M059J (cell line): ENCODE measurements around the gene NOTCH4. TPM values are rescaled to one million over a fixed set of nuclear protein-coding genes. Genes with fewer than 3 reads are reported as not detected.
"Not testable (repeated sequence)": the region's sequence is repeated elsewhere in the genome, so short reads cannot be mapped to it uniquely, and the experiment has no call there.

Experiments
- DNase-seq: peaks from one replicate; pipeline ENCODE4 v3.0.0-alpha.2; 2012; ENCODE audit warnings: low read depth
- total RNA-seq: library from RNA; depleted of rRNA; stranded (reverse); fragments of >200 nt; shearing (Covaris generic); gene quantifications from 2 replicates; pipeline ENCODE4 v1.2.3, GENCODE V29; 2014

NOTCH4 gene
- total RNA-seq, 1 experiment from 2014 or later = 2.2 TPM

GRCh38 chr6:32218167-32218566 is 5.7 kb downstream of the NOTCH4 start:
- DNase-seq = no peak

DNA sequence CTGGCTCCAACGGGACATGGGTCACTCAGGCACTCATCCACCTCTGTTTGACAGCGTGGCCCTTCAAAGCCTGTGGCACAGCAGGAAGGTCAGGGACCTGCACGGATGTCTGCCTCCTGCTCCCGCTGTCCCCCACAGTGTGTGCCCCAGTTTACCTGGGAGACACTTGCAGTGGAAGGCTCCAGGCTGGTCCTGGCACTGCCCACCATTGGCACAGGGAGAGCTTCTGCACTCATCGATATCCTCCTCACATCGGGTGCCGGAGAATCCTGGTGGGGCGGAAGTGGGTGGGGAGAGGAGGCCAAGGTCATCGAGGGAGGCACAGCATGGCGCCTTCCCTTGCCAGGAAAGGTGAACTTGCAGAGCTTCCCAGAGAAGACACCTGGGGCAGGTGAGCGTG is 6.9 kb downstream of the NOTCH4 start:
- no peak for DNase-seq

DNA sequence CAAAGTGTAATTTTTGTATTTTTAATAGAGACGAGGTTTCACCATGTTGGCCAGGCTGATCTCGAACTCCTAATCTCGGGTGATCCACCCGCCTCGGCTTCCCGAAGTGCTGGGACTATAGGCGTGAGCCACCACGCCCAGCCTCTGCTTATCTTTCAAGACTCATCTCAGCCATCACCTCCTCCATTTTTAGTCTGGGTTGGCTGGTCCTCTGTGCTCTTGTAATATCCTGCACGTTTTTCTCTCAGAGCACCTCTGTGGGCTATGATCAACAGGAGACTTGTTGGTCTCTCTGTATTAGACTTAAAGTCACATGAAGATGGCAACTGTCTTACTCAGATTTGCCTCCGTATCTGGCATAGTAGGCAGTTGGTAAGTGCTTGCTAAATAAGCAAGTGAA is 7.6 kb downstream of the NOTCH4 start:
- no peak for DNase-seq

GRCh38 chr6:32215617-32216016 is 8.2 kb downstream of the NOTCH4 start:
- no peak for DNase-seq

DNA sequence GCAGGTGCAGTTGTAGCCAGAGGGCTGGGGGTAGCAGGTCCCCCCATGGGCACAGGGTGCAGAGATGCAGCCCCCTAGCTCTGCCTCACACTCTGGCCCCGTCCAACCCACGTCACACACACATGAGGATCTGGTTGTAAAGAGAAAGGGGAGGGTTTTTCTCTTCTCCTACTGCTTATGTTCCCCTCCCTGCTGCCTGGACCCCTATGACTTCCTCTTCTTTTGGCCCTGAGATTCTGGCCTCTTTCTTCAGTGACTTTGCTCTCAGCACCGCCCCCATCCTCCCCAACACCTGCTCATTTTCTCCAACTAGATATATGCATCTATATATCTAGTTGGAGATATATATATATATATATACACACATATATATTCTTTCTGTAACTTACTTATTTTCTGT is 9.7 kb downstream of the NOTCH4 start:
- DNase-seq = no peak

DNA sequence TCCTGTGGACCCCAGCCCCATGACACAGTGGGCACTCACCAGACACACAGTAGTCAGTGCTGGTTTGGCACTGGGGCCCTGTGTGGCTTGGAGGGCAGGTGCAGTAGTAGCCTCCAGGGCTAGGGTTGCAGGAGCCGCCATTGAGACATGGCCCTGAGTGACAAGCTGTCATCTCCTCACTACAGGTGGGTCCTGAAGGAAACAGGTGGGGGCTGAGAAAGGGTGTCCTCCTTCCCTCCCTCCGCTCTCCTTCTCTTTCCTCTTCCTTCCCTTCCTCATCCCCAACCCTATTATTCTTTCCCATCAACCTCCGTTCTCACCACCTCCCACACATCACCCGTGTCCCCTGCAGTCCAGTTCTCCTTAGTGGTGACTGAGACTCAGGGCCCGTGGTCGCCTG is 10.2 kb downstream of the NOTCH4 start:
- no peak for DNase-seq

- DNase-seq = no peak
Observed at GRCh38 chr6:32212076-32212760, 11.6 kb downstream of the NOTCH4 start.

GRCh38 chr6:32211432-32211831 is 12.4 kb downstream of the NOTCH4 start:
- not testable (repeated sequence) for DNase-seq

DNA sequence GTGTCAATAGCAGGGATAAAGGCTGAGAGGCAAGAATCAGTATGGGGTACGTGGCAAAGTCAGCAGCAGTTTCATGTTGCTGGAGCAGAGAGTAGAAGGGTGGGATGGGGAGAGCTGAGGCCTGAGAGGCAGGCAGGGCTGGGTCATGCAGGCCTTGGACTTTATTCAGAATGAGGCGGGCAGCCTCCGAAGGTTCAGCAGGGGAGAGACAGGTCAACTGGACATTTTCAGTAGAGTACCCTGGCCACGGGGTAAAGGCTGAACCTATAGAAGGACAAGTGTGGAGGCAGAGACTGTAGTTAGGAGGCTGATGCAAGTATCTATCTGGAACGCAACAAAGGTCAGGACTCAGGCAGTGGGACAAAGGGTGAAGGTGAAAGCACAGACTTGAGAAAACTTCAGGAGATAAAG is 13.7 kb downstream of the NOTCH4 start:
- no peak for DNase-seq

DNA sequence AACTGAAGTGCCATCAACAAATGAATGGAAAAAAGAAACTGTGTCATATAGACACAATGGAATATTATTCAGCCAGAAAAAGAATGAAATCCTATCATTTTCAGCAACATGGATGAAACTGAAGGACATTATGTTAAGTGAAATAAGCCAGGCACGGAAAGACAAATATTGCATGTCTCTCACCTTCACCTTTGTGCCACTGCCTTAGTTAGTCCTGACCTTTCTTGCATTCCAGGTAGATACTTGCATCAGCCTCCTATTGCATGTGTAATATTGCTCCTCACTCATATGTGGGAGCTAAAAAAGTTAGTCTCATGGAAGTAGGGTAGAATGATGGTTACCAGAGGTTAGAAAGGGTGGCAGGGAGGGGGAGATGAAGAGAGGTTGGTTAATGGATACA is 14.9 kb downstream of the NOTCH4 start:
- no peak for DNase-seq

DNA sequence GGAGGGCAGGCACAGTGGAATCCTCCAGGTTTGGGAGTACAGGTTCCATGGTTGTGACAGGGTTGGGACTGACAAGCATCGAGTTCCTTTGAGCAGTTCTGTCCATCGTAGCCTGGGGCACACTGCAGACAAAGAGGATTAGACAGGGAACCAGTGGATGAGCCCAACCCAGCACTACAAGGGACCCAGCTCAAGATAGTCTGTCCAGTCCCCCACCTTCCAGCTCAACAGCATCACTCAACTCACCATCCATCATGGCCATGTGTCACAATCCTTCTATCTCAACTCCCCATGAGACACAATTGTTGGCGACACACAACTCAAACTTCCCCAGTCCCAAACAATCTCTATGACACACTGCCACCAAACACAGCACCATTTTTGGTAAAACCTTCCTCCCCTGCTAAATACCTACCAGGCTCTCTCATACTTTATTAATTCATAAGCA is 19.6 kb downstream of the NOTCH4 start:
- no peak for DNase-seq

DNA sequence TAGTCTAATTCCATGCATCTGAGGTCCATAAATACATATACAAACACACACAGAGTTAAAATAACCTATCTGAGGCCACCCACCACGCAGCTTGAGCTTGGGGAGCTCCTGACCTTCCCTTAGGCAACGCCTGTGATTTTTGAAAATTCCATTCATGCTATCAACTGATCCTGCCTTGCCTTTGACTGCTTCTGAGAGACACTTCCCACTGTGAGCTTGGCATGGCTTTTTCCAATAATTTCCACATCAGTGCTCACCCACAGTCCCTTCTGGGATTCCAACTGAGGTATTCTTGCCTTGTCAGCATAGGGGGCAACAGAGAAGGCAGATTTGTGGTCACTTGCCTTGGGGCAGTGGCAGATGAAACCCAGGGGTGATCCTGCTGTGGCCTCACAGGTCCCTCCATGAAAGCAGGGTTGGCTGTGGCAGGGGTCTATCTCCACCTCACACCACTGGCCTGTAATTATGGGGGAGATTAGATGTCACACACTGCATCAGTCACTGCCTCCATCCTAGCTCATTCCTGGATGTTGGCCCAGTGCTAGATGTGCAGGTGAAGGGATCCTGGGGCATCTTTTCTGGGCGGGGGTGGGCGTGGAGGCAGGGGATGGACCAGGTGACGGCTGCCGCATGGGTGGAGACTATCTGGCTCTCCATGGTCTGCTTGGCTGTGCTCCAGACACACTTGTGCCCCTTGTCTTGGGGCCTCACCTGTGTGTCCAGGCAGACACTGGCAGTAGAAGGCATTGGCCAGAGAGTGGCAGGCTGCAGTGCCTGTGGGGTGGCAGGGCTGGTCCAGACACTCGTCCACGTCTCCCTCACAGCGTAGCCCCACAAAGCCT is 20.2 kb downstream of the NOTCH4 start:
- DNase-seq = no peak

- DNase-seq = no peak
Observed at GRCh38 chr6:32202186-32202585, 21.7 kb downstream of the NOTCH4 start.

GRCh38 chr6:32200711-32201475 is 23.0 kb downstream of the NOTCH4 start:
- DNase-seq = no peak

- DNase-seq = no peak
Observed at GRCh38 chr6:32198866-32199265, 25.0 kb downstream of the NOTCH4 start.

- DNase-seq = no peak
Observed at GRCh38 chr6:32198345-32198696, 25.5 kb downstream of the NOTCH4 start.

GRCh38 chr6:32196682-32197616 is 26.9 kb downstream of the NOTCH4 start:
- peak; percentile 37 for DNase-seq

DNA sequence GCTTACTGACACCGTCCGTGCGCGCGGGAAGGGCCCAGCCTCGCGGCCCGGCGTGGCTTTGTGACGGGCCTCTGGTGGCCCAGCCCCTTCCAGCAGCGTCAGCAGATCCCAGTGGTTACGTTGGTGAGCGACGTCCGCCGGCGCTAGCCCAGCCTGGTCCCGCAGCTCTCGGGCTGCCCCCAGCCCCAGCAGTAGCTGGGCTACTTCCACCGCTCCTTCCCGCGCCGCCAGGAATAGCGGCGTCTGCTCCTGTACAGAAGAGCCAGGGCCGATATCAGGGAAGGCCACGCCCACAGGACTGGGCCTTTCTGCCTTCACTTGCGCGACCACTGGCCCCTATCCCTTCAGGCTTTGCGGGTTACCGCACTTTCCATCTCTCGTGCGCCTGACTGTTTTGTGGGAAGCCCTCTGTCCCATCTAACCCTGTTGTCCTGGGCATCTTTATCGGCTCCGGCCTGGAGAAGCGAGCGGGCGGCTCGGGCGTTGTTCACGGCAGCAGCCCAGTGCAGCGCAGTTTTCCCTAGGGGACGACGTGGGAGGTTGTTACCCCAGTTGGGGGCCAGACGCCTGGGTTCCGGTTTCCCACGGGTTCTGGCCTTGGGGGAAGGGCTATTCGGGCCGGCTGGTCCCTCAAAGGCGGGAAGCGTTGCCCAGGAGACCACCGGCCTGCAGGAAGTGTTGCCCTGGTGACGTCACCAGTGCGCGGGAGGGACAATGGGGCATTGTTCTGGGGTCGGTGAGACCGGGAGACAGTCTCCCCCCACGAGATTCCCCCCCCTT is 27.8 kb downstream of the NOTCH4 start:
- DNase-seq = peak; percentile 92

DNA sequence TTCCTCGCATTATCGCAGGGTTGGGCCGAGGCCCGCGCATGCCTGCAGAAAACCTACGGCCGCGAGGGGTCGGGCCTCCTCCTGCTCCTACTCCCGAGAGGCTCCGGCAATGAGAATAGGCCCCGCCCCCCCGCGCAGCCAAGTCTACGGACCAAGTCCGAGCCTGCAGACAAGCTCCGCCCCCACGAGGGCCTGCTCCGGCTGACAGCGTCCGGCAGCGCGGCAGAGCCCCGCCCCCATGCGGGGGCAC is 28.3 kb downstream of the NOTCH4 start:
- DNase-seq = peak; percentile 100

DNA sequence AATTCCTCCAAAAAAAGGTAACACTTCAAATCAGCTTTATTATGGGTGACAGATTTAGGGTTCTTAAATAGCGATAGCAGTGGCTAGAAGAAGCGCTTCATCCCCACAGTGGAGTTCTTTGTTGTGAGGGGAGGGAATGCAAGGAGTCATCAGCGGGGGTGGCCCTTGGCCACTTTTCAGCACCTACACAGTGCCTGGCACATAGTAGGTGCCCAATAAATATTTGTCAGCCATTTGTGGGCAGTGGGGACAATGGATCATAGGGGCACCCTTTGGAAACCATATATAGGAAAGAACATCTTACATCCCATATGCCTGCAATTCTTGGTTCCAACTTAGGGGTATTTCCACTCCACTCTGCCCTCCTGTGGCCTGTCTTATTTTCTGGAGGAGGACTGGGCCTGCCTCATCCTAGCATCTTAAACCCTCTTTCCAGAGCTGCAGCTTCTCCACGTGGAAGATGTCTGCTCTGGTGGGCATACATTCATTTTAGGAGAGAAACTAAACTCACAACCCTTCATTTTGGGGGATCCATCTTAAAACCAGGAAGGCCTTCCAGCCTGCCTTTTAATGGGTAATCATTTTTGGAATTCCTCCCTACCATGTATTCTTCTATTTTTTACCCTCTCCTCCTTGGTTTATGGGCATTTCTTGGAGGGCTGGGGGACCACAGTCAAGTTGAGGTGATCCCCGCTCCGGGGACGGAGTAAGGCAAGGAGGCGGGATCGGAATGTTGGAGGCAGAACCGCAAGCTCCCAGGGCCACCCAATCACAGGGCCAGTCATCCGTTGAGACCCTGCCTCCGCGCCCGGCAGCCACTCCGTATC is 28.8 kb downstream of the NOTCH4 start:
- DNase-seq = peak; percentile 67
